Stimulated activated CD8-positive, alpha-beta memory T cell treated with anti-CD3 and anti-CD28 coated beads, Interleukin-7, amount 100 ng/mL, for 48 hours (primary cell): ENCODE data around the gene BRAT1.
A peak's percentile ranks its signal among the peaks of the same experiment; 100 is the strongest.
"Not testable (repeated sequence)": the region's sequence is repeated elsewhere in the genome, so short reads cannot be mapped to it uniquely, and the experiment has no call there.

Experiments
- DNase-seq, 2 donors: peaks; one replicate each; pipeline ENCODE4 v3.0.0-alpha.2; 2020; ENCODE audit warnings: low read depth in 1 of 2; ENCODE audit errors: extremely low read depth in 1 of 2

The BRAT1 gene

DNA sequence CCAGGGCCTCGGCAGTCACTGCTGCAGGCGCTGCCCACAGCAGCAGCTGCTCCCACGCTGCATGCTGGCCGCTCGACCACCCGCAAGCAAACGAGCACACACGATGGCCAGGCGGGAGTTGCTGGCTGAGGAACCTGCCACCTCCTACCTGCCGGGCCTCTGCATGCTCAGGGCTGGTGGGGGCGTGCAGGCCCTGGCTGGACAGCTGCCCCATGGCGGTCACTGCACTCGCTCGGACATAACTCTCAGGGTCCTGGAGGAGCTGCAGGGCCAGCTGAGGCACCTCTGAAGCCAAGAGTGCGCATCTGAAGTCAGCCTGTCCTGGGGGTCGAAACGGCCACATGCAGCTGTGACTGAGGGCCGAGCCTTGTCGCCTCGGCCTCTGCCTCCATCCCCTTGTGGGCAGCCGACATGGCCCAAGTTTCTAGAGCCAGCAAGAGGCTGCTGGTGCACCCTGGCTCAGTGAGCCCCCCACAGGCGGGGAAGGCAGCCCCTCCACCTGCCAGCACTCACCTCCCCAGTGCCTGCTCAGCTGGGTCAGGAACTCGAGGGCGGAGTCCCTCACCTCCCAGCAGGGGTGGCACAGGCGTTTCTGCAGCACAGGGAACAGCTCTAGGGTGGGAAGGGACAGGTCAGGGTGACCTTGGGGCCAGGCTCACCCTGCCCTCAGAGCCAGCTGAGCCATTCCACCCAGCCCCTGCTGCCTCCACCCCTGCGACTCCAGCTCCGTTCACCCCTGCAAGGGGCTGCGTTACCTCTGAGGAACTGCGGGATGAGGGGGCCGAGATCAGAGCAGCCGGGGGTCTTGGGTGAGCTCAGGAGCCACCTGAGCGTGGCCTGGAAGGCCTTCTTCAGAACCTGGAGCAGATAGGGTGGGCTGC, 16.1 kb downstream of the BRAT1 start:
- DNase-seq: no peak

- DNase-seq: no peak
These were observed 17.1 kb downstream of the BRAT1 start for GRCh38 chr7:2537981-2538851.

DNA sequence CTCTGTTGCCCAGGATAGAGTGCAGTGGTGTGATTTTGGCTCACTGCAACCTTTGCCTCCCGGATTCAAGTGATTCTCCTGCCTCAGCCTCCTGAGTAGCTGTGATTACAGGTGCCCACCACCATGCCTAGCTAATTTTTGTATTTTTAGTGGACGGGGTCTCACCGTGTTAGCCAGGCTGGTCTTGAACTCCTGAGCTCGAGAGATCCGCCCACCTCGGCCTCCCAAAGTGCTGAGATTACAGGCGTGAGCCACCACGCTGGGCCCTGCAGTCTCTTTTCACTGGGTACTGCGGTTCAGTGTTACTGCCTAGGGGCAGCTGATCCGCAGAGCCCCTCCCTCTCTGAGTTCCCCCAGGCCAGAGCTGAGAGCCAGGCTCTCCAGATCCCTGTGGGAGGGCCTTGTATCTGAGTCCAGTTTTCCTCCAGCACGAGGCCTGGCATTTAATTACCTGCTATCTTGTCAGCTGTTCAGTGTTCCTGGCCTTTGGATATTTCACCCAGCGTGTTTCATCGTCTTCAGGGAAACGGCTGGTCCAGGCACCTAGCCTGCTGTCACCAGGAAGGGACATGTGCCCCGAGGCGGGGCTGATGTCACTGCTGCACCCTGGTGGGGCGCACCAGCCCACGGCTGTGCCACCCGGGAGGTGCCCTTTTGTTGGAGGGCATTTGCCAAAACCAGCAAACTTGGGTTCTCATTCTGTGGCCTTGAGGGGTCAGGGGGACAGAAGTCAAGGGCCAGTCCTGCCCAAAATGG, 19.3 kb downstream of the BRAT1 start:
- not testable (repeated sequence) for DNase-seq

- not testable (repeated sequence) for DNase-seq
These were observed 21.1 kb downstream of the BRAT1 start for GRCh38 chr7:2534214-2534613.

DNA sequence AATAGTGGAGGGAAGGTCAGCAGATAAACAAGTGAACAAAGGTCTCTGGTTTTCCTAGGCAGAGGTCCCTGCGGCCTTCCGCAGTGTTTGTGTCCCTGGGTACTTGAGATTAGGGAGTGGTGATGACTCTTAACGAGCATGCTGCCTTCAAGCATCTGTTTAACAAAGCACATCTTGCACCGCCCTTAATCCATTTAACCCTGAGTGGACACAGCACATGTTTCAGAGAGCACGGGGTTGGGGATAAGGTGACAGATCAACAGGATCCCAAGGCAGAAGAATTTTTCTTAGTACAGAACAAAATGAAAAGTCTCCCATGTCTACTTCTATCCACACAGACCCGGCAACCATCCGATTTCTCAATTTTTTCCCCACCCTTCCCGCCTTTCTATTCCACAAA, 21.8 kb downstream of the BRAT1 start:
- DNase-seq: not testable (repeated sequence)

GRCh38 chr7:2532816-2533215, 22.5 kb downstream of the BRAT1 start:
- DNase-seq: not testable (repeated sequence)

GRCh38 chr7:2532199-2532772, 23.0 kb downstream of the BRAT1 start:
- not testable (repeated sequence) for DNase-seq

DNA sequence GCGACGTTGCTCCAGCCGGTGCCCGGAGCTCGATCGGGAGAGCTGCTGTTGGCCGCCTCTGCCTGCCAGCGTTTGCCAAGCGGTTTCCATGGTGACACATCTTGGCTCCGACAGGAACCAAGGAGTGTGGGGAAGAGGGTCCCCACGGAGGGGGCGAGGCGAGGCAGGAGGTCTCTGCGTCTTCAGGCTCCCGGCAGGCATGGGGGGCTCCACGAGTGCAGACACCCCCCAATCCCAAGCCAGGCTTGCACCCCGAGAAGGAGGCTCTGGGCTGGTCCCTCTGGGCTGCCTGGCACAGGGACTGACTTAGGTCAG, 23.6 kb downstream of the BRAT1 start:
- not testable (repeated sequence) for DNase-seq

GRCh38 chr7:2530994-2531795, 24.1 kb downstream of the BRAT1 start:
- not testable (repeated sequence) for DNase-seq

GRCh38 chr7:2530071-2530987, 25.0 kb downstream of the BRAT1 start:
- DNase-seq: peak; percentile 66 to 75

- no peak for DNase-seq
These were observed 25.9 kb downstream of the BRAT1 start for GRCh38 chr7:2529161-2530070.

GRCh38 chr7:2528481-2529095, 26.7 kb downstream of the BRAT1 start:
- no peak for DNase-seq

DNA sequence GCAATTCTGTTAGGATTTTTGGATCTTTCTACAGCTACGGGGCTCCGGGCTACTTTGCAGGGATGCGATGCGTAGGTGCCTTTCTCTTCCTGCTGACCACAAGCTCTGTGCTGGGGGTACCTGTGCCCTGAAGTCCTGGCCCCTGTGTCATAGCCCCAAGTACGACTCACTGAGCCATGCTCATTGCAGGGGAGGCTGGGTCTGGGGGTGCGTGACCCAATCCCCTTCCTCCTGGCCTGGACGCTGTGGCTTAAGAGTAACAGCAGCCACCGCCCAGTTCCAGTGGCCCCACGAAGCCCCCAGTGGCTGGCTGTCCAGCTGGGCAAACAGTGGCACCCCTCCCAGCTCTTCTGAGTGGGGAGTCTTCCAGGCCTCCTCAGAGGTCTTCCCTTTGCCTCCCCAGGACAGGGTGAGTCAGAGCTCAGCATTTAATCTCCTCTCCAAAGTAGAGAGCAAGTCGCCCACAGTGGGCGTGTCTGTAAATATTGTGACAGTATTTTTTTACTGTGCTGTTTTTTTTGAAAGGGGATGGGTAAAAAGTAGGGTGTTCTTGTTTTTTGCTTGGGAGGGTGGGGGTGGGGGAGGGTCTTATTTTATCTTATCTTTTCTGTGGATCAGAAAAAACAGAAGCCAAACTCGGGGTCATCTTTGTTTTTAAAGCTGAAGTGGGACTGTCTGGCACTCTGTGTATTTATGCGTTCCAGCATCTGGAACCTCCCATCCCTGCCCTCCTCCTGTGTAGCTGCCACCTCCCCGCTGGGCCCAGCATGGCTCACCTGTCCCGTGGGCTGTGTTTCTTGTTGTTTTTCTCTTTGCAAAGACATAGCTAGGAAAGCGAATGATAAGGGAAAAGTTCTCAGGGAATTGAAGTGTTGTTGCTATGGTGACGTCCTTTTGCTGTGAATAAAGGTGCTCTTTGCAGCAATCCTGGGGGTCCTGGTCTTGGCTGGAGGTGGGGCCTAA, 27.5 kb downstream of the BRAT1 start:
- no peak for DNase-seq

DNA sequence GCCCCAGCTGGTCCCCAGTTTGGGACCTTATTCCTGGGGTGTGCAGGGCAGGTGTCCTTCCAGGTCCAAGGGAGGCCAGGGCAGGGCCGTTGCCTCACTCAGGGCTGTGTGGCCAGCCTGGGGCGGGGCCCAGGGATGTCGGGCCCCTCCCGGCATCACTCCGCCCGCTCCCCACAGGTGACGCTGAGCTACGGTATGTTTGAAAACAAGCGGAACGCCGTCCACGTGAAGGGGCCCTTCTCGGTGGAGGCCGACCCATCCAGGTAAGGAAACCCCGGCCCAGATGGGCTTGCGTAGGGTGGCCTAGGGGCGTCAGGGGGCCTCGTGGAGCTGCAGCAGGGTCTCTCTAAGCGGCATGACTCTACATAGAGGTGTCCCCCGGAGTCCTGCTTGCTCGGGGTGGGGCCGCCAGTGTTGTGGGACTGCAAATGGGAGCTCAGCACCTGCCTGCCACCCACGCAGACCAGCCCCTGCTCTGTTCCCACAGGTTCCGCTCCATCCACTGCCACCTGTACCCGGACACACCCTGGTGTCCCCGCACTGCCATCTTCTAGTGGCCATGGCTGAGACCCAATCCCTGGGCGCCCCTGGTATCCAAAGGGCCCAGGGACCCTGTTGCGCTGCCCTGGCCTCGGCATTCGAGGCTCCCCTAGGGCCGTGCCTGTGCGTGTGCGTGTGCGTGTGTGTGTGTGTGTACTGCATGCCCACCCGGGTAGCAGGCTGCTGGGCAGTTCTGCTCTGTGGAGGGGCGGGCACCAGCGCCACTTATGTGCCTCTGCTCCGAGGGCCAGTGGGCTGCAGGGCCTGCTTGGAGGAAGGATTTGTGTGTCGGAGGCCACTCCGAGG, 28.4 kb downstream of the BRAT1 start:
- DNase-seq: no peak
